ENCODE data around the gene LEFTY2. TPM values are rescaled to one million over a fixed set of nuclear protein-coding genes. Genes with fewer than 3 reads are reported as not detected.
"Not testable (repeated sequence)": the region's sequence is repeated elsewhere in the genome, so short reads cannot be mapped to it uniquely, and the experiment has no call there.

LEFTY2 gene
- total RNA-seq (1 to 10 TPM; 4.6 to 5.1 TPM), polyA plus RNA-seq (1 to 10 TPM; 5.0 to 6.0 TPM)
- long read RNA-seq, donor 1, transcript LEFTY2-201 (4 exons, 2,287 nt), result major isoform, 33 of 35 reads
- long read RNA-seq, donor 1, partial matches to known transcripts, result 0 of 35 reads
- long read RNA-seq, donor 1, other reads (novel, unspliced or antisense), result 2 of 35 reads
- long read RNA-seq, donor 2, partial matches to known transcripts, result 0 of 3 reads
- long read RNA-seq, donor 2, other reads (novel, unspliced or antisense), result 0 of 3 reads

- Histone ChIP-seq H3K9me3 (ENCODE audit: control insufficient read depth, low read length) (no peaks in the 10 kb centered on the region), H3K27ac (ENCODE audit: low read depth in 1 of 2, low read length in 2 of 2) (peak within 1 kb of the TSS; percentile 59 to 67), H3K4me3 (ENCODE audit: low read length in 2 of 2) (no peak within 1 kb of the TSS), H3K27me3 (ENCODE audit: control insufficient read depth in 1 of 2, insufficient read depth in 2 of 2, low read length in 1 of 2) (no peaks in the 10 kb centered on the region), H3K4me1 (ENCODE audit: control insufficient read depth in 1 of 2, insufficient read depth in 2 of 2, low read length in 2 of 2) (no peaks in the 10 kb centered on the region), H3K36me3 (ENCODE audit: control insufficient read depth in 1 of 2, insufficient read depth in 2 of 2, low read length in 1 of 2) (no peaks in the 10 kb centered on the region)
- intact Hi-C loops (cut with DNase I), result loop anchor here in 1 of 2 donors (5.0 kb wide), 1 partner anchor 111 kb away; no protein-coding TSS in a partner anchor
- DNase-seq (no peak), ATAC-seq (ENCODE audit: low FRiP score) (peak; percentile 64)
- 6 to 13% methylated on average over 6 of the region's 6 CpGs for WGBS, 2 donors
Measured at GRCh38 chr1:225941187-225941941, at the start of gene LEFTY2. TSS of gene LEFTY2 (minus strand) at chr1:225941220. CDS start at chr1:225941140, 80 bp downstream.

GRCh38 chr1:225987491-225988316, 46.7 kb upstream of the LEFTY2 start:
- WGBS, 2 donors, result 62% methylated on average over 7 of the region's 7 CpGs
- Histone ChIP-seq H3K27ac (ENCODE audit: low read depth in 1 of 2, low read length in 2 of 2) (no peak overlapping the region), H3K4me3 (ENCODE audit: low read length in 2 of 2) (no peak overlapping the region), H3K27me3 (ENCODE audit: control insufficient read depth in 1 of 2, insufficient read depth in 2 of 2, low read length in 1 of 2) (no peaks in the 10 kb centered on the region), H3K36me3 (ENCODE audit: control insufficient read depth in 1 of 2, insufficient read depth in 2 of 2, low read length in 1 of 2) (peaks cover 6 to 8% of the 10 kb centered on the region in 2 donors), H3K4me1 (ENCODE audit: control insufficient read depth in 1 of 2, insufficient read depth in 2 of 2, low read length in 2 of 2) (no peaks in the 10 kb centered on the region), H3K9me3 (ENCODE audit: control insufficient read depth, low read length) (no peaks in the 10 kb centered on the region)
- DNase-seq (no peak), ATAC-seq (ENCODE audit: low FRiP score) (no peak)
- intact Hi-C loops (cut with DNase I), result no loop called here

GRCh38 chr1:225981714-225982113, 40.7 kb upstream of the LEFTY2 start:
- WGBS, 2 donors, result 97 to 100% methylated on average over 3 of the region's 3 CpGs
- ATAC-seq (ENCODE audit: low FRiP score), result no peak
- H3K4me1 ChIP-seq (ENCODE audit: control insufficient read depth in 1 of 2, insufficient read depth in 2 of 2, low read length in 2 of 2), result no peaks in the 10 kb centered on the region
- DNase-seq, result no peak
- H3K27me3 ChIP-seq (ENCODE audit: control insufficient read depth in 1 of 2, insufficient read depth in 2 of 2, low read length in 1 of 2), result no peaks in the 10 kb centered on the region
- no peak overlapping the region for H3K27ac ChIP-seq (ENCODE audit: low read depth in 1 of 2, low read length in 2 of 2)
- no peak overlapping the region for H3K4me3 ChIP-seq (ENCODE audit: low read length in 2 of 2)
- no peaks in the 10 kb centered on the region for H3K9me3 ChIP-seq (ENCODE audit: control insufficient read depth, low read length)
- intact Hi-C loops (cut with DNase I), result no loop called here
- peaks cover 2 to 4% of the 10 kb centered on the region in 2 donors for H3K36me3 ChIP-seq (ENCODE audit: control insufficient read depth in 1 of 2, insufficient read depth in 2 of 2, low read length in 1 of 2)

GRCh38 chr1:225980005-225980836, 39.2 kb upstream of the LEFTY2 start:
- H3K4me1 ChIP-seq (ENCODE audit: control insufficient read depth in 1 of 2, insufficient read depth in 2 of 2, low read length in 2 of 2), result no peaks in the 10 kb centered on the region
- H3K27ac ChIP-seq (ENCODE audit: low read depth in 1 of 2, low read length in 2 of 2), result no peak overlapping the region
- no peak overlapping the region for H3K4me3 ChIP-seq (ENCODE audit: low read length in 2 of 2)
- no peaks in the 10 kb centered on the region for H3K27me3 ChIP-seq (ENCODE audit: control insufficient read depth in 1 of 2, insufficient read depth in 2 of 2, low read length in 1 of 2)
- intact Hi-C loops (cut with DNase I), result no loop called here
- peaks cover 2 to 4% of the 10 kb centered on the region in 2 donors for H3K36me3 ChIP-seq (ENCODE audit: control insufficient read depth in 1 of 2, insufficient read depth in 2 of 2, low read length in 1 of 2)
- DNase-seq, result no peak
- H3K9me3 ChIP-seq (ENCODE audit: control insufficient read depth, low read length), result no peaks in the 10 kb centered on the region
- no peak for ATAC-seq (ENCODE audit: low FRiP score)
- WGBS, 2 donors, result 88 to 91% methylated on average over 5 of the region's 5 CpGs

GRCh38 chr1:225979421-225979820, 38.4 kb upstream of the LEFTY2 start:
- H3K4me3 ChIP-seq (ENCODE audit: low read length in 2 of 2), result no peak overlapping the region
- intact Hi-C loops (cut with DNase I), result loop anchor here (5.0 to 10.0 kb wide), 5 partner anchors 67 to 662 kb away; partner anchors contain the start of gene SRP9 (in 2 of the 2)
- WGBS, 2 donors, result 95 to 100% methylated on average over 1 of the region's 1 CpG
- H3K9me3 ChIP-seq (ENCODE audit: control insufficient read depth, low read length), result no peaks in the 10 kb centered on the region
- peaks cover 2 to 4% of the 10 kb centered on the region in 2 donors for H3K36me3 ChIP-seq (ENCODE audit: control insufficient read depth in 1 of 2, insufficient read depth in 2 of 2, low read length in 1 of 2)
- no peak overlapping the region for H3K27ac ChIP-seq (ENCODE audit: low read depth in 1 of 2, low read length in 2 of 2)
- ATAC-seq (ENCODE audit: low FRiP score) (no peak), DNase-seq (no peak)
- no peaks in the 10 kb centered on the region for H3K4me1 ChIP-seq (ENCODE audit: control insufficient read depth in 1 of 2, insufficient read depth in 2 of 2, low read length in 2 of 2)
- no peaks in the 10 kb centered on the region for H3K27me3 ChIP-seq (ENCODE audit: control insufficient read depth in 1 of 2, insufficient read depth in 2 of 2, low read length in 1 of 2)

GRCh38 chr1:225977937-225978748, 37.1 kb upstream of the LEFTY2 start:
- whole genome bisulfite sequencing, 2 donors, result 76 to 79% methylated on average over 15 of the region's 15 CpGs
- H3K36me3 ChIP-seq (ENCODE audit: control insufficient read depth in 1 of 2, insufficient read depth in 2 of 2, low read length in 1 of 2), result peaks cover 2 to 4% of the 10 kb centered on the region in 2 donors
- intact Hi-C loops (cut with DNase I), result loop anchor here (5.0 to 10.0 kb wide), 5 partner anchors 66 to 661 kb away; partner anchors contain the start of gene SRP9 (in 2 of the 2)

GRCh38 chr1:225975146-225975545, 34.1 kb upstream of the LEFTY2 start:
- intact Hi-C loops (cut with DNase I), result loop anchor here (5.0 to 10.0 kb wide), 5 partner anchors 63 to 658 kb away; partner anchors contain the start of gene SRP9 (in 2 of the 2)
- H3K27me3 ChIP-seq (ENCODE audit: control insufficient read depth in 1 of 2, insufficient read depth in 2 of 2, low read length in 1 of 2); H3K4me3 ChIP-seq (ENCODE audit: low read length in 2 of 2); H3K36me3 ChIP-seq (ENCODE audit: control insufficient read depth in 1 of 2, insufficient read depth in 2 of 2, low read length in 1 of 2); H3K27ac ChIP-seq (ENCODE audit: low read depth in 1 of 2, low read length in 2 of 2); ATAC-seq (ENCODE audit: low FRiP score); H3K9me3 ChIP-seq (ENCODE audit: control insufficient read depth, low read length); DNase-seq; H3K4me1 ChIP-seq (ENCODE audit: control insufficient read depth in 1 of 2, insufficient read depth in 2 of 2, low read length in 2 of 2): not testable (repeated sequence)
- 94 to 95% methylated on average over 12 of the region's 12 CpGs for WGBS, 2 donors

More at GRCh38 chr1:225977937-225978748, 37.1 kb upstream of the LEFTY2 start:
- H3K9me3 ChIP-seq (ENCODE audit: control insufficient read depth, low read length), result no peaks in the 10 kb centered on the region
- no peak overlapping the region for H3K4me3 ChIP-seq (ENCODE audit: low read length in 2 of 2)
- no peaks in the 10 kb centered on the region for H3K27me3 ChIP-seq (ENCODE audit: control insufficient read depth in 1 of 2, insufficient read depth in 2 of 2, low read length in 1 of 2)
- ATAC-seq (ENCODE audit: low FRiP score), result no peak
- no peak for DNase-seq
- no peaks in the 10 kb centered on the region for H3K4me1 ChIP-seq (ENCODE audit: control insufficient read depth in 1 of 2, insufficient read depth in 2 of 2, low read length in 2 of 2)
- no peak overlapping the region for H3K27ac ChIP-seq (ENCODE audit: low read depth in 1 of 2, low read length in 2 of 2)

Measured in aorta (tissue), 5 donors.